Smooth muscle cell (in vitro differentiated cells): ENCODE results near the gene PRKG1. TPM values are rescaled to one million over a fixed set of nuclear protein-coding genes. Genes with fewer than 3 reads are reported as not detected.

ENCODE experiments used
- DNase-seq: peaks from one replicate; lab custom pipeline; 2025; ENCODE audit not compliant: unreplicated experiment; lab: John Stamatoyannopoulos, UW
- H2AFZ ChIP-seq: fragments of 200-600 bp; sonication (generic); 2 replicates; pipeline ENCODE4 v1.6.0; 2016; ENCODE audit warnings: antibody characterized with exemption, low read depth, mild to moderate bottlenecking
- H3F3A ChIP-seq: fragments of 200-600 bp; sonication (generic); 2 replicates; pipeline ENCODE4 v1.6.0; 2017; ENCODE audit warnings: antibody characterized with exemption, low read depth
- H3K27ac ChIP-seq: fragments of 200-600 bp; sonication (generic); 2 replicates; pipeline ENCODE4 v1.5.1; 2016; ENCODE audit warnings: low read depth, mild to moderate bottlenecking
- H3K27me3 ChIP-seq: fragments of 200-600 bp; sonication (generic); 2 replicates; pipeline ENCODE4 v1.6.1; 2016; ENCODE audit warnings: low read depth, mild to moderate bottlenecking
- H3K36me3 ChIP-seq: fragments of 200-600 bp; sonication (generic); 2 replicates; pipeline ENCODE4 v1.5.1; 2016; ENCODE audit warnings: low read depth
- H3K4me1 ChIP-seq: fragments of 200-600 bp; sonication (generic); 2 replicates; pipeline ENCODE4 v1.5.1; 2016; ENCODE audit warnings: low read depth
- H3K4me2 ChIP-seq: fragments of 200-600 bp; sonication (generic); 2 replicates; pipeline ENCODE4 v1.6.0; 2016; ENCODE audit warnings: mild to moderate bottlenecking
- H3K4me3 ChIP-seq: fragments of 200-600 bp; sonication (generic); 2 replicates; pipeline ENCODE4 v1.5.1; 2016; ENCODE audit warnings: mild to moderate bottlenecking
- H3K79me2 ChIP-seq: fragments of 200-600 bp; sonication (generic); 2 replicates; pipeline ENCODE4 v1.6.0; 2016; ENCODE audit warnings: low read depth, mild to moderate bottlenecking
- H3K9ac ChIP-seq: fragments of 200-600 bp; sonication (generic); 2 replicates; pipeline ENCODE4 v1.6.0; 2016; ENCODE audit warnings: low read depth
- H3K9me3 ChIP-seq: fragments of 200-600 bp; sonication (generic); replicated peaks from 2 replicates; pipeline ENCODE4 v1.5.1; 2016; ENCODE audit warnings: low read depth
- H4K20me1 ChIP-seq: fragments of 200-600 bp; sonication (generic); 2 replicates; pipeline ENCODE4 v1.6.0; 2016; ENCODE audit warnings: low read depth
- CTCF ChIP-seq: fragments of 200-600 bp; sonication (generic); IDR thresholded peaks from 2 replicates; pipeline ENCODE4 v1.5.1; 2017; ENCODE audit warnings: borderline replicate concordance, mild to moderate bottlenecking, antibody characterized with exemption; ENCODE audit not compliant: insufficient read depth, poor library complexity, severe bottlenecking
- WGBS: methylation state at CpG from one replicate; pipeline ENCODE4 v1.1.7; 2016; ENCODE audit warnings: low lambda C conversion rate; 5-methylcytosine and 5-hydroxymethylcytosine counted together
- polyA plus RNA-seq: library from polyadenylated mRNA; unstranded; fragments of >200 nt; fragmentation: Nextera tagmentation; extraction: Ambion mirVana; gene quantifications from 2 replicates; pipeline ENCODE4 v1.2.1, GENCODE V29; 2016
- total RNA-seq: library from RNA; depleted of rRNA; stranded (reverse); fragments of >200 nt; gene quantifications from 2 replicates; pipeline ENCODE4 v1.2.3, GENCODE V29; 2014

PRKG1 gene
- total and polyA plus RNA-seq, 2 experiments from 2014 or later: 7.2 to 13.4 TPM

GRCh38 chr10:51139176-51139575, 64.9 kb downstream of the PRKG1 start:
- DNase-seq: no peak
- Histone ChIP-seq H2AFZ (no peak overlapping the region), H3K36me3 (no peaks in the 10 kb centered on the region), H3K9ac (no peak overlapping the region), H3F3A (no peaks in the 10 kb centered on the region), H3K27ac (no peak overlapping the region), H3K79me2 (no peaks in the 10 kb centered on the region), H4K20me1 (peaks cover 64% of the 10 kb centered on the region), H3K27me3 (no peaks in the 10 kb centered on the region), H3K9me3 (no peaks in the 10 kb centered on the region), H3K4me3 (no peak overlapping the region), H3K4me2 (no peak overlapping the region), H3K4me1 (no peaks in the 10 kb centered on the region)
- 92% methylated on average over 1 of the region's 1 CpG for WGBS
- no peak for TF ChIP-seq CTCF

GRCh38 chr10:51141010-51141409, 66.7 kb downstream of the PRKG1 start:
- Histone ChIP-seq H3K27ac (no peak overlapping the region), H3K36me3 (no peaks in the 10 kb centered on the region), H3K9ac (no peak overlapping the region), H3K4me1 (no peaks in the 10 kb centered on the region), H3K9me3 (no peaks in the 10 kb centered on the region), H3K79me2 (no peaks in the 10 kb centered on the region), H3F3A (no peaks in the 10 kb centered on the region), H3K27me3 (no peaks in the 10 kb centered on the region), H2AFZ (no peak overlapping the region), H3K4me3 (no peak overlapping the region), H4K20me1 (peaks cover 74% of the 10 kb centered on the region), H3K4me2 (no peak overlapping the region)
- DNase-seq: no peak
- no peak for TF ChIP-seq CTCF
- 81% methylated on average over 2 of the region's 2 CpGs for WGBS

- no peak for TF ChIP-seq CTCF
- no peaks in the 10 kb centered on the region for H3K4me1 ChIP-seq
- no peaks in the 10 kb centered on the region for H3K36me3 ChIP-seq
- no peaks in the 10 kb centered on the region for H3K27me3 ChIP-seq
- H4K20me1 ChIP-seq: peaks cover 89% of the 10 kb centered on the region
- H3K9me3 ChIP-seq: no peaks in the 10 kb centered on the region
- no peak overlapping the region for H3K27ac ChIP-seq
- H3K79me2 ChIP-seq: no peaks in the 10 kb centered on the region
- H3F3A ChIP-seq: no peaks in the 10 kb centered on the region
- no peak overlapping the region for H3K4me2 ChIP-seq
- DNase-seq: no peak
- no peak overlapping the region for H3K9ac ChIP-seq
- 100% methylated on average over 1 of the region's 1 CpG for WGBS
- no peak overlapping the region for H3K4me3 ChIP-seq
- no peak overlapping the region for H2AFZ ChIP-seq
Observed at GRCh38 chr10:51144161-51144781, 70.0 kb downstream of the PRKG1 start.

GRCh38 chr10:51145375-51145774, 71.1 kb downstream of the PRKG1 start:
- no peaks in the 10 kb centered on the region for H3K79me2 ChIP-seq
- no peaks in the 10 kb centered on the region for H3K36me3 ChIP-seq
- TF ChIP-seq CTCF: no peak
- peaks cover 92% of the 10 kb centered on the region for H4K20me1 ChIP-seq
- no peak overlapping the region for H2AFZ ChIP-seq
- no peak overlapping the region for H3K4me2 ChIP-seq
- H3K27ac ChIP-seq: no peak overlapping the region
- no peak overlapping the region for H3K9ac ChIP-seq
- H3K9me3 ChIP-seq: no peaks in the 10 kb centered on the region
- H3K4me3 ChIP-seq: no peak overlapping the region
- DNase-seq: no peak
- 75% methylated on average over 7 of the region's 7 CpGs for WGBS
- no peaks in the 10 kb centered on the region for H3K27me3 ChIP-seq
- no peaks in the 10 kb centered on the region for H3K4me1 ChIP-seq
- H3F3A ChIP-seq: no peaks in the 10 kb centered on the region
